NCI-H82 (cell line): ENCODE measurements around the gene BOD1L1.

Source experiments
- DNase-seq: peaks from one replicate; lab custom pipeline; 2025; lab: John Stamatoyannopoulos, UW

The BOD1L1 gene

DNA sequence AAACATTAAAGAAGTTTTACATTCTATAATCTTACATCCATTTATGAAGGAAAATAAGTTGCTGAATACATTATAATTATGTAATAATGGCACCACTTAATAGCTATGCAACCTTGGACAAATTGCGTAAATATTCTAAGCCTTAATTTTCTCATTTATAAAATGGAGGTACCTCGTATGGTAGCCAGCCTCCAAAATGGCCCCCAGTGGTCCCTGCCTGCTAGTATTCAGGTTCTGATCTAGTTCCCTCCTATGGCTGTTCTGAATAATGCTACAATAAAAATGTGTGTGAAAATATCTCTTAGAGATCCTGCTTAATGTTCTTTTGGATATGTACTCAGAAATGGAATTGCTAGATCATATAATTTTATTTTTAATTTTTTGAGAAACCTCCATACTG is 72.2 kb downstream of the BOD1L1 start:
- no peak for DNase-seq

DNA sequence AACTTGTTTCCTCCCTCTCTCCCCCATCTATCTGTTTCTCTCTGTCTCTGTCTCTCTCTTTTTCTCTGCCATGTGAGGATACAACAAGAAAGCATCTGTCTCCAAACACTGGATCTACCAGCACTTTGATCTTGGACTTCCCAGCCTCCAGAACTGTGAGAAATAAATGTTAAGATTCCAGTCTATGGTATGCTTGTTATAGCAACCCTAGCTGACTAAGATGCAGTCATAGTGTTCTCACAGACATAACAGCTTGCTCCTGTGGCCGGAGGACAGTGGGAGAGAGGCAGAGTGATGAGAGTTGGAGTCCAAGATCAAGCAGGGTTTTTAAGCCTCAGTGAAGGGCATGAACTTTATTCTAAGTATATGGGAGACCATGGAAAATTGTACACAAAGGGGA is 74.4 kb downstream of the BOD1L1 start:
- no peak for DNase-seq

DNA sequence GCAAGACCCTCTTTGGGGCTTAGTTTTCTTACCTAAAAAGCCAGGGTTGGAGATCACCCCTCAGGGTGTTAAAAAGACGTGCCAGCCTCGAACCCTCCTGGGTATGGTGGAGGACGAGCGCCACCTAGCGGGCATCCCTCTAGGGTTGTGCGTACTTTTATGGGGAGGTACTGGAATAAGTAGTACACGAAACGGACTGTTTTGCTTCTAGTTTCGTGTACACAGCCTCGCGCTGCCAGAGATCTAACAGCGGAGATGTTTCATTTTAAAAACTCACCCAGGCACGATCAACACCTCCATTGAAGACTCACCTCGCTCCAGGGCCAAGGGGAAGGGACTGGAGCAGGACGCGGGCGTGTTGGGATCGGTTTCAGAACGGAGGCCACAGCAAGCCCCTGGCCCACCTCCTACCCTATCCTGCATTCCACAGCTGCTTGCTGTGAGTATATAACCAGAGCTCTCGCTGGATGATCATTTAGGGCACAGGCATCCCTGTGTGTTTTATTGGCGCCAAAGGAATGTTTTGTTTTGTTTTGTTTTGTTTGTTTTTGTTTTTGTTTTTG is 78.5 kb downstream of the BOD1L1 start:
- peak; percentile 88 for DNase-seq

DNA sequence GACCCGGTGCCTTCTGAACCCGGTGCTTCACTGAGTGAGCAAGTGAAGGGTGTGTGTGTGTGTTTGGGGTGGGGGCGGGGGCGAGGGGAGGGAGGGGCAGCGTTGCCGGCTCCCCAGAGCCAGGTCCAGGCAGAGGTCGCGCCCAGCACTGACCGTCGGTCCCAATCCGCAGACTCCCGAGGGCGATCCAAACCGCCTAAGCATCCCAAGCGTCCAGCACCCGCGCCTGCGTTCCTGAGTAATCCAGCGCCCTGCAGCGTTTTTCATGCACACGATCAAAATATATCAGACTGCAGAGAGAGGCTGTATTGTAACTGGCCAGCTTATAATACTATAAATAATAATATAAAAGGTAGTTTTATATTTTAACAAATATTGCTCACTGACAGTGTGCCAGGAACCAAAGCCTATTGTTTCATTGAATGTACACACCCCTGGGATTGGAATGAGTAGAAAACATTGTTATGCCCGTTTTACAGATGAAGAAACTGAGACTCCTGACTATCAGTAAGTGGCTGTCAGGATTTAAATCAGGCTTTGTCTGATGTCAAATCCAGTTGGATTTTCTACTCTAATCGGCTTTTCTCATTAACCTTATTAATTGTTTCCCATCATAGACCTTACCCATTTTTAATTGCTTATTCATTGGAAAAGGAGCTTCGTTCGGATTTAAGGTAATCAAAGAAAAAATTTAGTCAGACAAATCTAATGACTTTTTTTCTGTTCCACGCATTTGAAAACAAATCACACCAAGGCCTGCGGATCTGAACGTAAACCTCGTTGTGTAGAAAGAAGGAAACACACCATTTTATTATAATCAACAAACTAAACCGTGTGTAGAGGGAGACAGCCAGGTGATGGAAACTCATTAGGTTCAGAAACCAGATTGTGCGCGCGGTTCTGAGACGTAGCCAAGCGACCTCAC is 79.2 kb downstream of the BOD1L1 start:
- DNase-seq: peak; percentile 67

DNA sequence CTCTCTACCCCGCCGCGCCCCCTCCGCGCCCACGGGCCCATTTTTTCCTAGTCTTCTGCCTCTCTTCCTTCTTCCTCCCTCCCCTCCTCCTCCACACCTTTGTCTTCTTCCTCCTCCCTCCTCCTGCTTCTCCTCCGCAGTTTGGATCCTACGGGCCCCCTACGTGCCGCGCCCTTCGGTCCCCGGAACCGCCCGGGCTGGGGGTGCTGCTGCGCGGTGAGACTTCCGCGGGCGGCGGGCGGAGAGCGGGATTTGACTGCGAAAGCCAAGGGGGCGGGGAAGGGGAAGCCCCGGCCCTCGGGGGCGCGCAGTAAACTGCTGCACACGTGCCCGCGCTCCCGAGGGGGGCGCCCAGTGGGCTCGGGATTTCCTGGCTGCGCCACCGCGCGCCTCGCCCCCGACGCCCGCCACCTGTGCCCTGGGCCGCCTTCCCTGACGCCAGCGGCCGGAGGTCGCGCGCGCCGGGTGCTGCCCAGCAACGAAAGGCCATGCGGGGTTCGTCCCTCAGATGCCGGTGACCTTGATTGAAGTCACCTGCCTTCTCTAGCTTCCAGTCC is 80.0 kb downstream of the BOD1L1 start:
- DNase-seq: peak; percentile 57

DNA sequence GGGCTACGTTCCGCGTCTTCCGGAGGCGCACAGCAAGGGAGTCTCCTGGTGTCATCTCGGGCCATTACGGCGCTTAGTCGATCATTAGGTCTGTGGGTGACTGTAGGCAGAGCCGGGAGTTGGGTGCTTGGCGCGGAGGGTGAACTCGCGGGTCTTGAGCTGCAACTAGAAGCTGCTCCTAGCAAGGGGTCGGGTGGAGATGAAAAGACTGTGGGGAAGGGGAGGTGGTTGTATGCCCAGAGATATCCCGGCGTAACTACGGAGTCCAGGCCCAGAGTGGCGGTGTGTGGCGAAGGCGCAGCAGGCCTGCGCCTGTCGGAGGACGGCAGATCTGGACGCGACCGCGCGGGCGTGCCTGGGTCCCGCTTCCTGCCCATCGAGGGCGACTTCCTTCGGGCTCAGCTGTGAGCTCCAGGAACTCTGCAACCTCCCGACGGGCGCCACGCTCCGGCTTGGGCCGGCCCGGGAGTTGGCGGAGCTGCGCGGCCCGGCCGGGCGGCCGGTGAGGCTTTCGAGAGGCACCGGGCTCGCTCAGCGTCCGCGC is 80.5 kb downstream of the BOD1L1 start:
- DNase-seq: peak; percentile 49

DNA sequence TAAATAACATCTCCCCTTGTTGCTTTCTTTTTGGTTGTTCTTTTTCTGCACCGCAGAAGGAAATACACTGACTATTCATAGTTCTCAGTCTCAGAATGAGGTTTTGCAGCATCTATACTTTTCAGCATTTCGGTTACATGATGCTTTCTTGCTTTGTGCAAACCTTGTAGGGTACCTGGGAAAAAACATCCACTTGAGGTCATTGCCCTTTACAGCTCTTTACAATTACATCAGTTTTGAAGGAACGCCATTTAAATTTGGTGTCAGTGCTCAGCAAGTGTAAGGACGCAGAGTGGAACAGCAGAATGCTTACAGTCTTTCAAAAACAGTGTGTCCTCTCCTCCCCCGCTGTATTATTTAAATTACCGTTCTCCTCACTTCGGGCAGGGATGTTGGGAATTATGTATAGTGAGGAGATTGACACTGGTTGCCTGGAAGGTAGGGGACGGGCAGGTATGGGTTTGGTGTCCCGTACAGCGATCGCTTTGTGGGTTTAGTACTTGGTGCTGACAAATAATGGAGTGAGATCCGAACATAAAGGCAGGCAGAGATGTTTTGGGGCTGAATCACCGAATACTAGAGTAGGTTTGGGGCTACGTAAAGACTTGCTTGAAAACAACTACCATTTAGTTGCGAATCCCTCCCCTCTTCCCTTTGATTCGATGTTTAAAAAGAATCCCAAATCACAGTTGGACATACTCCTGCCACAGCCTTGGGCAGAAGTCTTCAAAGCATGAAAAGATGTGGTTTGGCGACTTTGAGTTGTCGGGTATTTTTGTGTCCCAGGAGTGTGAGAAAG is 81.2 kb downstream of the BOD1L1 start:
- DNase-seq: no peak

DNA sequence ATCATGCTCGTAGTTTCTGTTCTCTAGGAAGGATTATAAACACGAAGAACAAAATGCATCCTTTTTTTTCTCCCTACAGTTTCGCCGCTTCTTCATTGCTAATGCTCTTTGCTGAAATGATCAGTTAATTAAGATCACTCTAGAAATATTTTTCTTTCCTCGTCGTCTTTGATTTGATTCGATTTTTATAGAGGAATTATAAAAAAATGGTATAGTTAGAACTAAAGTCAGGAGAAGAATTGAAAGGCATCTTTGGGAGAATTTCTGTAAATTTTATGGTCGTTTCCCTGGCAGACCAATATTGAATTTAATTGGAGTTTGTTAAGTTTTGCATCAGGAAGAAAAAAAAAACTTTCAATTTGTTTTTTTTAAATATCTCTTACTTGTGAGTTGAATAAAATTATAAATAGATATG is 82.1 kb downstream of the BOD1L1 start:
- DNase-seq: no peak

DNA sequence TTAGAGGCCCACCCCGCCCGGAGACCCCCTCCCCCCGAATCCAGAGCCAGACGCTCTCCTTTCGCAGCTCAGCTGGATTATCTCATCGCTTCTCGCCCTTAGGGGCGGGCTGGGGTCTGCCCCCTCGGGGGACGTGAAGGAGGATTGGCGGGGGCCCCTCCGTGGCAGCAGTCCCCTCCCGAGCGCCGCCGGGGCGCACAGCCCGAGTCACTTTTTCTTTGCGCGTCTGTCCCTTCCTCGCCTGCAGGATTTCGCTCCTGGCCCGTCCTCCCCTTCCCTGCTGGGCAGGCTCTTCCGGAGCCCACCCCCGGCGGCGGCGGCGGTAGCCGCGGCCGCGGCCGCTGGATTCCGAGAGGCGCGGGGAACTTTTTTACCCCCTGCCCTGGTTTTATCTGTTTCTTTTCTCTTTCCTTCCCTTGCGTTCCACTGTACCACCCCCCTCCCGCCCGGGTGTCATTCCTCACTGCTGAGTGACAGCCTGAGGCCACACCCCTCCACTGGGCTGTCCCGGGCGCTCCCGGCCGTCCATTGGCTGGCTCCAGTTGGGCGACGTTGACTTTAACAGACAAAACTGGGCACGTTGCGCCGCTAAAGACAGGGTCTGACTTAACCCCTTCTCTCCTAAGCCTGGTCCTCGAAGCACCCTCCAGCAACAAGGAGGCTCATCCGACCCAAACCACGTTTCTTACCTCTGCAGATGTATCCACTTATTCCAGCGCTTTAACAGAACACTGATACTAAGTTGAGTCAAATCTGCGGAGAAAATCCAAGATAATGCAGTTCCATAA is 82.7 kb downstream of the BOD1L1 start:
- peak; percentile 89 for DNase-seq

DNA sequence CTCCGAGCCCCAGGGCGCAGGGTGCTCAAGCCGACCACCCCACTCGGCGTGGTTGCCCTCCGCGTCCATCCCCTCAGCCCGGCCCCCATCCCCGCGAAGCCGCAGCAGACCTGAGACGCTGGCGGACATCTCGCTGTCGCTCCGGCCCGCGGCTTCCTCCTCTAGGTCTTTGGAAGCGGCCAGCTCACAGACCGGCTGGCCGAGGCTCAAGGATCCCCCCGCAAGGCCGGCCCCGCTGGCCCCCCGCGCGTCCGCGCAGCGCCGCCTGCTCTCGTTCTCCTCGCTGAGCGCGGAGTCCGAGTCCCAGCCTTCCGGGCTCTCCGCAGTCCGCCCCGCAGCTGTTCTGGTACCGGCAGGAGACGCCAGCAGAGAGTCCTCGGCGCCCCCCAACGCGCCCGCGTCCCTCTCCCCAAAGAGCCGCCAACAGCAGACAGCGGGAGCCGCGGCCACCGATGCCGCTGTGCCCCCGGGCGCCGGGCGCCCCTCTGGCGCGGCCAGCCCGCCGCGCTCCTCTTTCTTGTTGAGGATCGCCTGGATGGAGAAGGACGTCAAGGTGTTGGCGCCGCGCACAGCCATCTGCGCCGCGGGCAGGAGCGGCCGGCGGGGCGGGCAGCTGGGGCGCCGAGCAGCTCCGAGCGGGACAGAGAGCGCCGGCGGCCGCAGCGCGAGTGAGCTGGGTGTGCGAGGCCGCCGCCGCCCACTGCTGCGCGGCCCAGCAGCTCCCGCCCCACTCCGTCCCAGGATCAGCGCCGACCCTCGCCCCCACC is 83.5 kb downstream of the BOD1L1 start, which contains the start of gene NKX3-2:
Gene NKX3-2 (minus strand): TSS at position 670 of the 767 bp plus-strand sequence. CDS start 94 bp downstream, at position 576.
- peak; percentile 67 for DNase-seq

DNA sequence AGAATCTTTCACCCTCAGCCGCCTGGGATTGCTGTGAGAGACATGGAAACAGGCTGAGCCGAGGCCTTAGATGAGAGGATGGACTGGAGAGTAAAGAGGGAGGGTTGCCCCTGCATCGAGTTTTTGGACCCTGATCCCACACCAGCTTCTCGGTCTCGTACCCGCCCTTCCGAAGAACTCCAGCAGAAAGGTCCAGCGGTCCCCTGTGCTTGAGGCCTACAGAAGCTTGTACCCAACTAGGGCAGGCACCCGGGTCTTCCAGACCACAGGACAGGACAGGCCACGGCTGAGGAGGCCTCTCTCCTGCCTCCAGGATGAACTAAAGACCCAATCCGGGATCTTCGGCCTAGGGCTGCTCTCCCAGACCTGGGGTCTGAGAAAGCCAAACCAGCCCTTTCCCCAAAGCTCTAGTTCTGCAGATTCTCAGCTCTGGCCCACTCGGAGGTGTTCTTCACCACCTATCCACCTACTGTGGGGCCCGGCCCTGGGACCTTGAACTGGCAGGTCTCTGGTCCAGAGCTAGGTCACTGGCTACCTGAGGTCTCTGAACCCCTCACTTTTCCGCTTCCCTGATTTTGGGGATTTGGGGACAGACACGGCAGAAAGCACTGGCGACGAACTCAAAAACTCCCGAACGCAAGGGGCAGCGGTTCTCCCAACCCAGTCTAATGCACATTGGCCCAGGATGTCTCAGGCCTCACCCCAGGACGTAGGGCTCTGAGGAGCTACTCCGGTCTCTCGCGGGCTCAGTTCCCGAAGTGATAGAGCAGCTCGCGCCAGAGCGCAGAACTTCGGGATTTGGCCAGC is 84.3 kb downstream of the BOD1L1 start:
- DNase-seq: no peak

DNA sequence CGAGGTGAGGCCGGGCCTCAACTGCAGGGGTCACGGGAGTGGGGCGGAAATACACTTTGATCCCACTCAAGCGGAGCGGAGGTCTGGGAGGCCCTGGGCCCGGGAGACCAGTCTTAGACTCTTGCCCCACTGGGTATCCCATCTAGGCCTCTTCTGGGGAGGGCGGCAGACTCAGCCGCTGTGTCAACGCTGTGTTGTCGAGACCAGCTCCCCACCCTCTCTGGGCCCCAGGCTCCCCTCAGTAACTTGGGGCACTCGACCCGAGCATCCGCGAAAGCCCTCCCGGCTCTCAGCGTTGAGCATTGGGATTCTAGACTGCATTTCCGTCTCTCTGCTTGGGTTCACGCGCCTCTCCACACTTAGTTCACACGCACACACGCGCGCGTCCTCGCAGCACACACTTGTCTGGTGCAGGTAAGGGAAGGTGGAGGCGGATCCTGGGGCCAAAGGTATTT is 84.9 kb downstream of the BOD1L1 start:
- DNase-seq: no peak

DNA sequence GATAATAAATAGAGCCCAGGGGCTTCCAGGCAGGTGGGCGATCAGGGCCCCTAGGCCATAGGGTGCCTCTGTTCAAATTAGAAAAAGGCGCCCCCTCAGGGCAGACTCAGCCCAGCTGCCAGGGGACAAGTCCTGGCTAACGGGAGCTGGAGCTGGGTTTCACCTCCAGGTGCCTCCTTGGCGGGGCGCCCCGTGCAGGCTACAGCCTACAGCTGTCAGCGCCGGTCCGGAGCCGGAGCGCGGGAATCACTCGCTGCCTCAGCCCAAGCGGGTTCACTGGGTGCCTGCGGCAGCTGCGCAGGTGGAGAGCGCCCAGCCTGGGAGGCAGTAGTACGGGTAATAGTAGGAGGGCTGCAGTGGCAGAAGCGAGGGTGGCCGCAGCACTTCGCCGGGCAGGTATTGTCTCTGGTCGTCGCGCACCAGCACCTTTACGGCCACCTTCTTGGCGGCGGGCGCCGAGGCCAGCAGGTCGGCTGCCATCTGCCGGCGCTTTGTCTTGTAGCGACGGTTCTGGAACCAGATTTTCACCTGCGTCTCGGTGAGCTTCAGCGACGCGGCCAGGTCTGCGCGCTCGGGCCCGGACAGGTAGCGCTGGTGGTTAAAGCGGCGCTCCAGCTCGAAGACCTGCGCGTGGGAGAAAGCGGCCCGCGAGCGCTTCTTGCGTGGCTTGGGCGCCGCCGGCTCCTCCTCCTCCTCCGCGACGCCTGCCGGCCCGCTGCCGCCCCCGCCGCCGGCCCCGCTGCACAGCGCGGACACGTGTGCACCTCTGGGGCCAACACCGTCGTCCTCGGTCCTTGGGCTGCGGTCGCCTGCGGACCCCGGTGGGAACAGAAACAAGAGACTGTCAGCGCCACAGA is 85.6 kb downstream of the BOD1L1 start:
- peak; percentile 49 for DNase-seq

DNA sequence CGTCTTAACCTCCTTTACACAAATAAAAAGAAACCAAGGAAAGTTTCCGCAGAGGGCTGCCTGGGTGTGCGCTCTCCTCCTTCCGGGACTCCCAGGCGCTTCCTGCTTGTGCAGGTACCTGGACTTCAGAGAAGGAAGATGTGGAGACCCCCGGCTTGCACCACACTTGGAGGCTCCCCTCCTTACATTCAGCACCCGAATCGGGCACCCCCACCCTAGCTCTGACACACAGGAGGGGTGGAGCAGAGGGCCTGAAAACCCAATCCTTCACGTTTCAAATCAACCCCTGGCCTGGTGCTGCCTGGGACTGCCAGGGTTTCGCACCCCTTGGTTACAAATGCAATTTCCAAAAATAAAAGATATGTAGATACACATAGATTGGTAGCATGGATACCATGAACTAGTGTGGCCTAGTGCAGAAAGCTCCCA is 86.3 kb downstream of the BOD1L1 start:
- no peak for DNase-seq

DNA sequence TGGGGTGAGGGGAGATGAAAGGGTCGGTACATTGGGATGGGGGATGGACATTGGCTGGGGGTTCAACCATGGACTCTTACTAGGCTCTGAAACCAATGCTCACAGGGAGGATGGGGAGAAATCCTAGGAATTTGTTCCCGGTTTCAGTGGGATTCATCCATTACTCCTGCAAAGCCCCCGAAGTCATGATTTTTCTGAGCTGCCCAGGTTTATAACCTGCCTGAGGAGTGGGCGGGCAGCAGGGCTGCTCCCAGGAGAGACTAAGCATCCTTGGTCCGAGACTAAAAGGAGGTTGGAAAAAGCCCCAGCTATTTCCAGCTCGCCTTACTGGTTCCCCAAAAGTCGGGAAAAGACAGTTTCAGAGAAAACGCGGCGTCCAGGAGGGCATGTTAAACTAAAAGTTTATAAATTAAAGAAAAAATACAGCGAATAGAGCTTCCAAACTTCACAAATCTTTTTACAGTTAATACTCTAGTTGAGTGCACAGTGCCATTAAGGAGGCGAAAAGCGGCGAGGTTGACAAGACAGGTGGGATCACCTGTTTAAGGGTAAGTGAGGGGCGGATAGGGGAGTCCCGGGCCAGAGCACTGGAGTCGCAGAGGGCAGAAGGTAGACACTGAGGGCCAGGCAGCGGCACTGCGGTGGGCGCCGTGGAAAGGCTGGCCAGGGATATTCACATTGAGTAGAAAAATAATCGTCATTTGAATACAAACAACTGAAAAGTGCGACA is 86.9 kb downstream of the BOD1L1 start:
- DNase-seq: no peak

DNA sequence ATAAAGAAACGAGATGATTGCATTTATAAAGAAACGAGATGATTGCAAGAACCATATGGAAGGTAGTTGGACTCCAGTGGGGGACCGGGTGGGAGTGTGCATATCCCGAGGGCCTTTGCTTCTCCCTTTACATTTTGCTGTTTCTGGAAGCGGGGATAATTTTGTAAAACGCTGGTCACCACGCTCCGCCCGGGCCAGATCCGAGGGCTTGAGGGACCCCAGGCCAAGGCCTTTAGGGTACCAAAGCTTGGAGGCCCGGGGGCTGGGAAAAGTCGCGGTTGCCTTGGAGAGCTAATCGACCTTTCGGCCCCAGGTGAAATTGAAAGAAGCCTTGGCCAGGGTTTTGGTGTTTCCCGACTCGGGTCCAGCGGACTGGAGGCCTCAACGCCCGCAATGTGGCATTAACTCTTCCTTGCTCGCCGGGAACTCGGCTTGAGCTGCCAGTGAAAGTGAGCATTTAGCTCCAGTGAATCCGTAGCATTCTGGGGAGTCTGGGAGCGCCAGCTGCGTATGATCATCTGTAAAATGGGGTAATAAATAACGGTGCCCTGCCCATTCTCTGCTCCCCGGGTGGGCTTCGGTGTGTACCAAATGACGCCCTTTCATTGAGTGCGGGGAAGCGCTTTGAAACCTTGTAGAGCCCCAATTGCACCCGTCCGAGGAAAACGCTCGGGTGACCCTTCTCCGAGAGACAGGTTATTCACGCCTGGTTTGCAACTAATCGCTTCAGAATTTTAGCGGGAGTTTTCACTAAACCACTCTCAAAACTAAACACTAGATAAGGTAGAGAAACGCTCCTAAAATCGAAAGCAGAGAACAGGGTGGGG is 87.7 kb downstream of the BOD1L1 start:
- DNase-seq: no peak
